Esophagus squamous epithelium (tissue), 4 donors: ENCODE data around the gene LACTBL1.

Experiments used
- POLR2A ChIP-seq, 4 donors: fragments of 450-650 bp; IDR thresholded peaks; one replicate each; pipeline ENCODE4 v1.6.1; 2017; ENCODE audit warnings: antibody characterized with exemption in 4 of 4, mild to moderate bottlenecking in 4 of 4, moderate library complexity in 3 of 4
- TF ChIP-seq, protein P1 (sequence below), 6 experiments: fragments of 450-650 bp in 4 of 6; fragments of 200-600 bp in 2 of 6; sonication (generic) in 2 of 6; IDR thresholded peaks; one replicate each; pipeline ENCODE4 v1.5.1; 2016 to 2019; ENCODE audit warnings: antibody characterized with exemption in 6 of 6, mild to moderate bottlenecking in 4 of 6, moderate library complexity in 4 of 6

DNA sequence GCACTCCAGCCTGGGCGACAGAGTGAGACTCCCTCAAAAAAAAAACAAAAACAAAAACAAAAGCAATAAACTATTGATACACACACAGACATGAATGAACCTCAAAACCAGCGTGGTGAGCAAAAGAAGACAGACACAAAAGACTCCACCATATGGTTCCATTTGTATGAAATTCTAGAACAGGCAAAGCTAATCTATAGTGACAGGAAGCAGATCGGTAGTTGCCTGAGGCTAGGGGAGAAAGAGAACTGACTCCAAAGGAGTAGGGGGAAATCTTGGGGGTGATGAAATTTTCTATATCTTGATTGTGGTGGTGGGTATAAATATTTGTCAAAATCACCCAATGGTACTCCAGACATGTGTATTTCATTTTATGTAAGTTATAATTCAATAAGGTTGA, 20.9 kb downstream of the LACTBL1 start:
- TF ChIP-seq, protein P1, sequence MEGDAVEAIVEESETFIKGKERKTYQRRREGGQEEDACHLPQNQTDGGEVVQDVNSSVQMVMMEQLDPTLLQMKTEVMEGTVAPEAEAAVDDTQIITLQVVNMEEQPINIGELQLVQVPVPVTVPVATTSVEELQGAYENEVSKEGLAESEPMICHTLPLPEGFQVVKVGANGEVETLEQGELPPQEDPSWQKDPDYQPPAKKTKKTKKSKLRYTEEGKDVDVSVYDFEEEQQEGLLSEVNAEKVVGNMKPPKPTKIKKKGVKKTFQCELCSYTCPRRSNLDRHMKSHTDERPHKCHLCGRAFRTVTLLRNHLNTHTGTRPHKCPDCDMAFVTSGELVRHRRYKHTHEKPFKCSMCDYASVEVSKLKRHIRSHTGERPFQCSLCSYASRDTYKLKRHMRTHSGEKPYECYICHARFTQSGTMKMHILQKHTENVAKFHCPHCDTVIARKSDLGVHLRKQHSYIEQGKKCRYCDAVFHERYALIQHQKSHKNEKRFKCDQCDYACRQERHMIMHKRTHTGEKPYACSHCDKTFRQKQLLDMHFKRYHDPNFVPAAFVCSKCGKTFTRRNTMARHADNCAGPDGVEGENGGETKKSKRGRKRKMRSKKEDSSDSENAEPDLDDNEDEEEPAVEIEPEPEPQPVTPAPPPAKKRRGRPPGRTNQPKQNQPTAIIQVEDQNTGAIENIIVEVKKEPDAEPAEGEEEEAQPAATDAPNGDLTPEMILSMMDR (IDR thresholded peaks at IDR 0.05), result no peak
- TF ChIP-seq POLR2A (IDR thresholded peaks at IDR 0.05), result no peak
